PC-3 (cell line): ENCODE data around the gene MXD3. TPM values are rescaled to one million over a fixed set of nuclear protein-coding genes. Genes with fewer than 3 reads are reported as not detected.
"Not testable (repeated sequence)": the region's sequence is repeated elsewhere in the genome, so short reads cannot be mapped to it uniquely, and the experiment has no call there.

Source experiments
- ATAC-seq: fragments of 200-7000 bp; cut with Tn5 transposase; 2 replicates; pipeline ENCODE4 v1.9.1; 2020; ENCODE audit warnings: mild to moderate bottlenecking, moderate library complexity
- BruUV-seq: library from RNA; stranded (reverse); fragments of 400-500 nt; replicated peaks from 2 replicates; lab custom pipeline; 2021; lab: Mats Ljungman, UMichigan
- CTCF ChIA-PET: fragments of 300-600 bp; sonication (Branson Sonifier 250); formaldehyde crosslinking; loops from one replicate; lab custom pipeline; 2022; ENCODE audit warnings: antibody characterized with exemption; lab: Charles Lee
- POLR2A ChIA-PET: fragments of 300-600 bp; sonication (Branson Sonifier 250); formaldehyde crosslinking; loops from one replicate; lab custom pipeline; 2022; ENCODE audit warnings: antibody characterized with exemption; ENCODE audit not compliant: unreplicated experiment; lab: Charles Lee
- DNase-seq: peaks from one replicate; pipeline ENCODE4 v3.0.0-alpha.2; 2015
- H2AFZ ChIP-seq: fragments of 300-600 bp; sonication (generic); 2 replicates; pipeline ENCODE4 v1.6.0; 2016; ENCODE audit warnings: antibody characterized with exemption, low read length
- H3F3A ChIP-seq: fragments of 300-600 bp; sonication (generic); one replicate; pipeline ENCODE4 v1.6.0; 2017; ENCODE audit warnings: antibody characterized with exemption, low read length, control low read depth, mild to moderate bottlenecking; ENCODE audit not compliant: unreplicated experiment
- H3K27ac ChIP-seq: fragments of 300-600 bp; sonication (generic); 2 replicates; pipeline ENCODE4 v1.5.1; 2016; ENCODE audit warnings: mild to moderate bottlenecking, low read length
- H3K27me3 ChIP-seq: fragments of 300-600 bp; sonication (generic); 2 replicates; pipeline ENCODE4 v1.6.1; 2016; ENCODE audit warnings: low read length, mixed read lengths
- H3K36me3 ChIP-seq: fragments of 300-600 bp; sonication (generic); 2 replicates; pipeline ENCODE4 v1.6.1; 2016; ENCODE audit warnings: low read depth, mixed run types, low read length, mixed read lengths
- H3K4me1 ChIP-seq: fragments of 300-600 bp; sonication (generic); 2 replicates; pipeline ENCODE4 v1.5.1; 2016; ENCODE audit warnings: low read length; ENCODE audit not compliant: insufficient read depth
- H3K4me2 ChIP-seq: fragments of 300-600 bp; sonication (generic); 2 replicates; pipeline ENCODE4 v1.6.0; 2016; ENCODE audit warnings: low read length
- H3K4me3 ChIP-seq: fragments of 300-600 bp; sonication (generic); 2 replicates; pipeline ENCODE4 v1.5.1; 2016; ENCODE audit warnings: mild to moderate bottlenecking, low read length, mixed read lengths
- H3K79me2 ChIP-seq: fragments of 300-600 bp; sonication (generic); 2 replicates; pipeline ENCODE4 v1.6.1; 2017; ENCODE audit warnings: low read length, mixed read lengths
- H3K9ac ChIP-seq: fragments of 300-600 bp; sonication (generic); 2 replicates; pipeline ENCODE4 v1.6.0; 2016; ENCODE audit warnings: mild to moderate bottlenecking, low read length
- H3K9me2 ChIP-seq: fragments of 300-600 bp; sonication (generic); replicated peaks from 2 replicates; pipeline ENCODE4 v1.6.1; 2016; ENCODE audit warnings: mixed run types, low read length, mixed read lengths
- H3K9me3 ChIP-seq: fragments of 300-600 bp; sonication (generic); 2 replicates; pipeline ENCODE4 v1.6.1; 2016; ENCODE audit warnings: low read length, mixed read lengths
- H4K20me1 ChIP-seq: fragments of 300-600 bp; sonication (generic); 2 replicates; pipeline ENCODE4 v1.6.1; 2016; ENCODE audit warnings: low read length, mixed read lengths
- EZH2 ChIP-seq: fragments of 300-600 bp; sonication (generic); IDR thresholded peaks from one replicate; pipeline ENCODE4 v1.6.1; 2017; ENCODE audit warnings: antibody characterized with exemption, mild to moderate bottlenecking, low read length; ENCODE audit not compliant: unreplicated experiment
- EZH2phosphoT487 ChIP-seq: fragments of 300-600 bp; sonication (generic); IDR thresholded peaks from 2 replicates; pipeline ENCODE4 v1.6.1; 2018; ENCODE audit warnings: mild to moderate bottlenecking, antibody characterized with exemption, low read length, borderline replicate concordance
- intact Hi-C: fragments of 100-400 bp; cut with micrococcal nuclease; formaldehyde crosslinking; loops from 2 replicates; pipeline ENCODE4 v1.9.0; 2023
- total RNA-seq: library from RNA; depleted of rRNA; stranded (reverse); fragments of >200 nt; gene quantifications from 2 replicates; pipeline ENCODE4 v1.2.3, GENCODE V29; 2014; rRNA removed
- TF ChIP-seq, protein P1 (sequence below): fragments of 300-600 bp; sonication (generic); conservative IDR thresholded peaks from 2 replicates; pipeline ENCODE4 v1.5.1; 2017; ENCODE audit warnings: antibody characterized with exemption, low read depth, mild to moderate bottlenecking, low read length

The MXD3 gene
- total RNA-seq, 1 experiment from 2014 or later = 45.7 TPM

DNA sequence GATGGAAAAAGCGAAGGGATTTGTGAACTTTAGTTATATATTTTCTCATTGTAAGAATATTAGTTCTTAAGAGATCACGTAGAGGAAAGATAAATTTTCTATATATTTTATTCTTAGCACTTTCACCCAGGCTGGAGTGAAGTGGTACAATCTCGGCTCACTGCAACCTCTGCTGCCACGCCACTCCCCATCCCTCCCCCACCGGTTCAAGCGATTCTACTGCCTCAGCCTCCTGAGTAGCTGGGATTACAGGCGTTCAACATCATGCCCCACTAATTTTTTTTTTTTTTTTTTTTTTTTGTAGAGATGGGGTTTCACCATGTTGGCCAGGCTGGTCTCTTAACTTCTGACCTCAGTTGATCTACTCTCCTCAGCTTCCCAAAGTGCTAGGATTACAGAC, 50.7 kb downstream of the MXD3 start:
- Histone ChIP-seq H3K4me3 (no peak overlapping the region), H2AFZ (no peak overlapping the region), H3K36me3 (peaks cover 36% of the 10 kb centered on the region; the same call in 1 of the 2 replicates), H3K79me2 (no peaks in the 10 kb centered on the region), H3F3A (no peaks in the 10 kb centered on the region), H3K27me3 (no peaks in the 10 kb centered on the region), H3K9ac (no peak overlapping the region), H3K4me1 (peaks cover 2% of the 10 kb centered on the region; the same call in 1 of the 2 replicates), H3K9me2 (no peaks in the 10 kb centered on the region), H4K20me1 (no peaks in the 10 kb centered on the region), H3K27ac (no peak overlapping the region), H3K4me2 (no peak overlapping the region), H3K9me3 (no peaks in the 10 kb centered on the region)
- TF ChIP-seq, protein P1, sequence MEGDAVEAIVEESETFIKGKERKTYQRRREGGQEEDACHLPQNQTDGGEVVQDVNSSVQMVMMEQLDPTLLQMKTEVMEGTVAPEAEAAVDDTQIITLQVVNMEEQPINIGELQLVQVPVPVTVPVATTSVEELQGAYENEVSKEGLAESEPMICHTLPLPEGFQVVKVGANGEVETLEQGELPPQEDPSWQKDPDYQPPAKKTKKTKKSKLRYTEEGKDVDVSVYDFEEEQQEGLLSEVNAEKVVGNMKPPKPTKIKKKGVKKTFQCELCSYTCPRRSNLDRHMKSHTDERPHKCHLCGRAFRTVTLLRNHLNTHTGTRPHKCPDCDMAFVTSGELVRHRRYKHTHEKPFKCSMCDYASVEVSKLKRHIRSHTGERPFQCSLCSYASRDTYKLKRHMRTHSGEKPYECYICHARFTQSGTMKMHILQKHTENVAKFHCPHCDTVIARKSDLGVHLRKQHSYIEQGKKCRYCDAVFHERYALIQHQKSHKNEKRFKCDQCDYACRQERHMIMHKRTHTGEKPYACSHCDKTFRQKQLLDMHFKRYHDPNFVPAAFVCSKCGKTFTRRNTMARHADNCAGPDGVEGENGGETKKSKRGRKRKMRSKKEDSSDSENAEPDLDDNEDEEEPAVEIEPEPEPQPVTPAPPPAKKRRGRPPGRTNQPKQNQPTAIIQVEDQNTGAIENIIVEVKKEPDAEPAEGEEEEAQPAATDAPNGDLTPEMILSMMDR = no peak
- TF ChIP-seq EZH2 (no peak), EZH2phosphoT487 (no peak)
- CTCF ChIA-PET = no interaction called here
- intact Hi-C loops = no loop called here
- POLR2A ChIA-PET = no interaction called here
- DNase-seq = no peak
- BruUV-seq = no TSS peak
- no peak for ATAC-seq

GRCh38 chr5:177258711-177259110, 53.0 kb downstream of the MXD3 start:
- H3K27me3 ChIP-seq, BruUV-seq, H2AFZ ChIP-seq, H3K9ac ChIP-seq, DNase-seq, H3K4me3 ChIP-seq, H3K9me3 ChIP-seq, H3F3A ChIP-seq, H3K4me1 ChIP-seq, H3K9me2 ChIP-seq, H3K4me2 ChIP-seq, POLR2A ChIA-PET, intact Hi-C loops, H3K79me2 ChIP-seq, H4K20me1 ChIP-seq, H3K27ac ChIP-seq, ATAC-seq, CTCF ChIA-PET: not testable (repeated sequence)
- peaks cover 27% of the 10 kb centered on the region; the same call in 1 of the 2 replicates for H3K36me3 ChIP-seq

Other genes starting within 250 kb of the MXD3 start
- gene FGFR4, start 225.0 kb downstream of the MXD3 start, total RNA-seq = 24.6 and 34.9 TPM in 2 replicates
- gene NSD1, start 178.1 kb downstream of the MXD3 start, total RNA-seq = 48.9 and 70.5 TPM in 2 replicates
- 40.3 and 41.1 TPM in 2 replicates for gene RAB24, start 8.2 kb downstream of the MXD3 start, total RNA-seq
- gene PRELID1, start 8.1 kb downstream of the MXD3 start, total RNA-seq = 496 and 505 TPM in 2 replicates
- 310 and 369 TPM in 2 replicates for gene LMAN2, start 39.8 kb upstream of the MXD3 start, total RNA-seq
- gene RGS14, start 46.0 kb upstream of the MXD3 start, total RNA-seq = 32.3 TPM in 2 replicates
- 0.07 and 0.12 TPM in 2 replicates for gene SLC34A1, start 72.5 kb upstream of the MXD3 start, total RNA-seq
- gene PFN3, start 88.8 kb upstream of the MXD3 start, total RNA-seq = not detected in 2 replicates
- gene F12, start 97.7 kb upstream of the MXD3 start, total RNA-seq = 31.0 and 36.8 TPM in 2 replicates
- 69.9 and 88.8 TPM in 2 replicates for gene GRK6, start 114.8 kb upstream of the MXD3 start, total RNA-seq
- gene PRR7, start 134.9 kb upstream of the MXD3 start, total RNA-seq = 40.6 and 47.2 TPM in 2 replicates
- 127 and 207 TPM in 2 replicates for gene DBN1, start 161.7 kb upstream of the MXD3 start, total RNA-seq
- 159 and 195 TPM in 2 replicates for gene PDLIM7, start 185.7 kb upstream of the MXD3 start, total RNA-seq
- gene DOK3, start 197.9 kb upstream of the MXD3 start, total RNA-seq = 6.2 and 11.7 TPM in 2 replicates
- gene DDX41, start 205.1 kb upstream of the MXD3 start, total RNA-seq = 260 and 318 TPM in 2 replicates
- 33.9 and 41.1 TPM in 2 replicates for gene FAM193B, start 242.7 kb upstream of the MXD3 start, total RNA-seq